Common myeloid progenitor, CD34-positive (primary cell): ENCODE data around the gene AGAP1.

ENCODE experiments used
- CTCF ChIA-PET: fragments of 350-600 bp; sonication (Branson Sonifier 250); formaldehyde crosslinking; loops from one replicate; lab custom pipeline; 2021; ENCODE audit warnings: antibody characterized with exemption; lab: Charles Lee
- POLR2A ChIA-PET: fragments of 350-600 bp; sonication (Branson Sonifier 250); formaldehyde crosslinking; loops from one replicate; lab custom pipeline; 2021; ENCODE audit warnings: antibody characterized with exemption; lab: Charles Lee
- DNase-seq, 3 donors: peaks; one replicate each; pipeline versions ENCODE4 v3.0.0 to v3.0.0-alpha.2; 2013
- H3K27ac ChIP-seq, 2 experiments: 1 replicate in 1 of 2; 2 replicates in 1 of 2; pipeline ENCODE4 v1.7.0; 2013; ENCODE audit warnings: inconsistent platforms in 2 of 2, low read length in 2 of 2, mild to moderate bottlenecking in 2 of 2, low read depth in 1 of 2, moderate library complexity in 1 of 2; ENCODE audit not compliant: severe bottlenecking in 2 of 2, insufficient read depth in 1 of 2, poor library complexity in 1 of 2
- H3K27me3 ChIP-seq, 5 experiments: replicated peaks in 2 of 5; 1 replicate in 3 of 5; 2 replicates in 2 of 5; pipeline versions ENCODE4 v1.6.1 to v1.7.0; 2013; ENCODE audit warnings: low read length in 4 of 5, mild to moderate bottlenecking in 2 of 5, moderate library complexity in 2 of 5, inconsistent platforms in 1 of 5; ENCODE audit not compliant: insufficient read depth in 5 of 5, control insufficient read depth in 4 of 5
- H3K36me3 ChIP-seq, 4 experiments: 1 replicate in 2 of 4; 2 replicates in 2 of 4; pipeline versions ENCODE4 v1.6.1 to v1.7.0; 2013; ENCODE audit warnings: low read length in 3 of 4, control low read depth in 1 of 4, mild to moderate bottlenecking in 1 of 4; ENCODE audit not compliant: control insufficient read depth in 4 of 4, insufficient read depth in 4 of 4
- H3K4me1 ChIP-seq, 4 experiments: 1 replicate in 3 of 4; 2 replicates in 1 of 4; pipeline versions ENCODE4 v1.6.1 to v1.7.1; 2013; ENCODE audit warnings: low read length in 3 of 4, mild to moderate bottlenecking in 3 of 4, control low read depth in 1 of 4, inconsistent platforms in 1 of 4, moderate library complexity in 1 of 4; ENCODE audit not compliant: control insufficient read depth in 4 of 4, insufficient read depth in 4 of 4; ENCODE audit errors: control extremely low read depth in 1 of 4
- H3K4me3 ChIP-seq, 7 experiments: 1 replicate in 4 of 7; 2 replicates in 3 of 7; pipeline versions ENCODE4 v1.5.1 to v1.7.0; 2013; ENCODE audit warnings: mild to moderate bottlenecking in 7 of 7, low read length in 6 of 7, moderate library complexity in 6 of 7, inconsistent platforms in 2 of 7, low read depth in 2 of 7, control low read depth in 1 of 7; ENCODE audit not compliant: insufficient read depth in 4 of 7, control insufficient read depth in 1 of 7; ENCODE audit errors: extremely low read depth in 1 of 7
- H3K9me3 ChIP-seq, 5 experiments: 1 replicate in 4 of 5; 2 replicates in 1 of 5; pipeline versions ENCODE4 v1.6.1 to v1.7.1; 2013; ENCODE audit warnings: low read length in 4 of 5, mild to moderate bottlenecking in 2 of 5, inconsistent platforms in 1 of 5, low read depth in 1 of 5, moderate library complexity in 1 of 5; ENCODE audit not compliant: control insufficient read depth in 4 of 5, insufficient read depth in 2 of 5; ENCODE audit errors: control extremely low read depth in 1 of 5
- WGBS: methylation state at CpG from one replicate; pipeline ENCODE4 v1.1.5; 2013; ENCODE audit not compliant: insufficient coverage; 5-methylcytosine and 5-hydroxymethylcytosine counted together

The AGAP1 gene

GRCh38 chr2:235709124-235709813, 215.4 kb downstream of the AGAP1 start:
- H3K4me3 ChIP-seq, result no peak overlapping the region
- no peaks in the 10 kb centered on the region for H3K4me1 ChIP-seq
- H3K9me3 ChIP-seq, result no peaks in the 10 kb centered on the region
- H3K27ac ChIP-seq, result no peak overlapping the region
- ChIA-PET POLR2A (interaction anchor here (0.6 kb wide), 1 partner anchor 46 kb away, joined by 3 read pairs; no protein-coding TSS in a partner anchor), CTCF (interaction anchor here (0.6 kb wide), 1 partner anchor 577 kb away, joined by 3 read pairs; no protein-coding TSS in a partner anchor)
- WGBS, result 98% methylated on average over 13 of the region's 14 CpGs
- DNase-seq, result no peak
- peaks cover 0 to 13% (median 0%) of the 10 kb centered on the region in 5 experiments for H3K27me3 ChIP-seq
- no peaks in the 10 kb centered on the region for H3K36me3 ChIP-seq

GRCh38 chr2:235709969-235710879, 216.4 kb downstream of the AGAP1 start:
- Histone ChIP-seq H3K27ac (no peak overlapping the region), H3K36me3 (no peaks in the 10 kb centered on the region), H3K4me3 (no peak overlapping the region), H3K4me1 (no peaks in the 10 kb centered on the region), H3K9me3 (no peaks in the 10 kb centered on the region), H3K27me3 (peaks cover 0 to 13% (median 0%) of the 10 kb centered on the region in 5 experiments)
- 93% methylated on average over 20 of the region's 27 CpGs for WGBS
- peak in 1 of 3 donors; percentile 7 for DNase-seq
- POLR2A ChIA-PET, result interaction anchor here (0.6 kb wide), 1 partner anchor 47 kb away, joined by 3 read pairs; no protein-coding TSS in a partner anchor
- CTCF ChIA-PET, result no interaction called here

- Histone ChIP-seq H3K4me3 (no peak overlapping the region), H3K4me1 (no peaks in the 10 kb centered on the region), H3K36me3 (no peaks in the 10 kb centered on the region), H3K27ac (no peak overlapping the region), H3K9me3 (no peaks in the 10 kb centered on the region), H3K27me3 (peaks cover 0 to 16% (median 0%) of the 10 kb centered on the region in 5 experiments)
- CTCF ChIA-PET, result no interaction called here
- WGBS, result 98% methylated on average over 10 of the region's 11 CpGs
- POLR2A ChIA-PET, result no interaction called here
- no peak for DNase-seq
Measured at GRCh38 chr2:235710933-235711332, 217.1 kb downstream of the AGAP1 start.

GRCh38 chr2:235711527-235711926, 217.7 kb downstream of the AGAP1 start:
- Histone ChIP-seq H3K4me3 (no peak overlapping the region), H3K27me3 (peaks cover 0 to 21% (median 0%) of the 10 kb centered on the region in 5 experiments), H3K9me3 (no peaks in the 10 kb centered on the region), H3K27ac (no peak overlapping the region), H3K4me1 (no peaks in the 10 kb centered on the region), H3K36me3 (no peaks in the 10 kb centered on the region)
- WGBS, result 78% methylated on average over 10 of the region's 11 CpGs
- ChIA-PET CTCF (no interaction called here), POLR2A (no interaction called here)
- no peak for DNase-seq

- H3K36me3 ChIP-seq, result no peaks in the 10 kb centered on the region
- H3K27me3 ChIP-seq, result peaks cover 0 to 28% (median 0%) of the 10 kb centered on the region in 5 experiments
- ChIA-PET CTCF (interaction anchor here (0.9 kb wide), 1 partner anchor 12 kb away, joined by 3 read pairs; no protein-coding TSS in a partner anchor), POLR2A (no interaction called here)
- no peak overlapping the region for H3K4me3 ChIP-seq
- H3K4me1 ChIP-seq, result no peaks in the 10 kb centered on the region
- DNase-seq, result no peak
- no peak overlapping the region for H3K27ac ChIP-seq
- H3K9me3 ChIP-seq, result no peaks in the 10 kb centered on the region
- 97% methylated on average over 6 of the region's 6 CpGs for WGBS
Measured at GRCh38 chr2:235712176-235712575, 218.3 kb downstream of the AGAP1 start.

- ChIA-PET CTCF (interaction anchor here (0.9 to 1.0 kb wide), 2 partner anchors 11 to 118 kb away, joined by 3 read pairs; no protein-coding TSS in a partner anchor), POLR2A (no interaction called here)
- Histone ChIP-seq H3K27ac (no peak overlapping the region), H3K9me3 (no peaks in the 10 kb centered on the region), H3K4me1 (no peaks in the 10 kb centered on the region), H3K27me3 (peaks cover 0 to 27% (median 3%) of the 10 kb centered on the region in 5 experiments), H3K4me3 (no peak overlapping the region), H3K36me3 (no peaks in the 10 kb centered on the region)
- WGBS, result 98% methylated on average over 9 of the region's 9 CpGs
- DNase-seq, result no peak
Measured at GRCh38 chr2:235713189-235713588, 219.3 kb downstream of the AGAP1 start.
